ENCODE data around the gene SHISA6.

GRCh38 chr17:11391134-11391533 lies 150.1 kb downstream of the SHISA6 start:
- TF ChIP-seq, protein P1, sequence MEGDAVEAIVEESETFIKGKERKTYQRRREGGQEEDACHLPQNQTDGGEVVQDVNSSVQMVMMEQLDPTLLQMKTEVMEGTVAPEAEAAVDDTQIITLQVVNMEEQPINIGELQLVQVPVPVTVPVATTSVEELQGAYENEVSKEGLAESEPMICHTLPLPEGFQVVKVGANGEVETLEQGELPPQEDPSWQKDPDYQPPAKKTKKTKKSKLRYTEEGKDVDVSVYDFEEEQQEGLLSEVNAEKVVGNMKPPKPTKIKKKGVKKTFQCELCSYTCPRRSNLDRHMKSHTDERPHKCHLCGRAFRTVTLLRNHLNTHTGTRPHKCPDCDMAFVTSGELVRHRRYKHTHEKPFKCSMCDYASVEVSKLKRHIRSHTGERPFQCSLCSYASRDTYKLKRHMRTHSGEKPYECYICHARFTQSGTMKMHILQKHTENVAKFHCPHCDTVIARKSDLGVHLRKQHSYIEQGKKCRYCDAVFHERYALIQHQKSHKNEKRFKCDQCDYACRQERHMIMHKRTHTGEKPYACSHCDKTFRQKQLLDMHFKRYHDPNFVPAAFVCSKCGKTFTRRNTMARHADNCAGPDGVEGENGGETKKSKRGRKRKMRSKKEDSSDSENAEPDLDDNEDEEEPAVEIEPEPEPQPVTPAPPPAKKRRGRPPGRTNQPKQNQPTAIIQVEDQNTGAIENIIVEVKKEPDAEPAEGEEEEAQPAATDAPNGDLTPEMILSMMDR (IDR thresholded peaks at IDR 0.05; ENCODE audit: poor library complexity, severe bottlenecking), result no peak
- TF ChIP-seq POLR2AphosphoS5 (IDR thresholded peaks at IDR 0.05), result no peak
- no peak for TF ChIP-seq SMC3 (conservative IDR thresholded peaks at IDR 0.05; ENCODE audit: poor library complexity)
